ENCODE measurements around the gene ADAD1.

- no peak for TF ChIP-seq POLR2A (IDR thresholded peaks at IDR 0.05)
- no peak for TF ChIP-seq CTCF (IDR thresholded peaks at IDR 0.05)
These were observed at the start of gene ADAD1 for GRCh38 chr4:122378711-122379110.

All from thyroid gland (tissue), 4 donors.